AML-193 (cell line): ENCODE measurements around the gene SUGP2.
A peak's percentile ranks its signal among the peaks of the same experiment; 100 is the strongest.
"Not testable (repeated sequence)": the region's sequence is repeated elsewhere in the genome, so short reads cannot be mapped to it uniquely, and the experiment has no call there.

ENCODE experiments used
- DNase-seq, 2 experiments: peaks; one replicate each; lab custom pipeline; 2025; lab: John Stamatoyannopoulos, UW

The SUGP2 gene

DNA sequence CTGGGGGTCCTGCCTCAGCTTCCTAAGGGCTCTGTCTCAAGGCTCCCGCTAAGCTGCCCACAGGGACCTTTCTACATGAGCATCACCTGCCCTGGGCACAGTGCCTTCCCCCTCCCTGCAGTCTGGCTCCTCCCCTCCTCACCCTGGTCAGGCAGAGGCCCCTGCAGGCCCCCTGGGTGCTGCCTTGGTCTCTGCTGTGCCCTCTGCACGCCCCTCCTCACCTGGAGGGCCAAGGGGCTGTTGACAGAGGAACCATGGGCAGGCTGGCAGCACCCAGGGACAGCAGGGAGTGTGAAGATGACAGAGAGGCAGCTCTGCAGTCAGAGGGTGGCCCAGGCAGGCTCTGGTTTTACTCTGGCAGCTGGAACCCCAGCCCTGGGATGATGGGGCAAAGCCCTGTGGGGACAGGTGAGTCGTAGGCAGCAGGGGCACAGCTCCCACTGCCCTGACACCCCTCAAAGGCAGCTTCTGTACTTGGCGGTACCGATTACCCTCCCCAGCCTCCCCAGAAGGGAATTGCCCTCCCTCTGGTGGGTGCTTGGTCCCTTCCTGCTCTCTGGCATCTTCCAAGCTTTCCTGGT lies 43.1 kb downstream of the SUGP2 start:
- no peak for DNase-seq

DNA sequence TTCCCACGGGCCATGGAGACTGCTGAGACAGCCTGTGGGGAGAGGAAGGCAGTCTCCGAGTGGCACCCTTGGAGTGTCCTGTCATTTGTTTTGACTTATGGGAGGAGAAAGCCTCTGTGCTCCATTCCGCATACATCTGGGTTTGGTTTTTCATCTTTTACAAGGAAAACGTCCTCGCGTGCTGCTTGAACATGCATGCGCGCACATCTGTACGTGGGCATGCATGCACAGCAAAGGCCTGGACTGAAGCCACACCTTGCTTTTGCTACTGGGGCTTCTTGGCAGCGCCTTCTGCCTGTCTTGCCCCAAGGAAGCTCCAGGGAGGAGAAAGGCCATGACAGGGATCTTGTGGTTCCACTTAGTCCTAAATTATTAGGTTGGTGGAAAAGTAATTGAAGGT lies 44.0 kb downstream of the SUGP2 start:
- no peak for DNase-seq

DNA sequence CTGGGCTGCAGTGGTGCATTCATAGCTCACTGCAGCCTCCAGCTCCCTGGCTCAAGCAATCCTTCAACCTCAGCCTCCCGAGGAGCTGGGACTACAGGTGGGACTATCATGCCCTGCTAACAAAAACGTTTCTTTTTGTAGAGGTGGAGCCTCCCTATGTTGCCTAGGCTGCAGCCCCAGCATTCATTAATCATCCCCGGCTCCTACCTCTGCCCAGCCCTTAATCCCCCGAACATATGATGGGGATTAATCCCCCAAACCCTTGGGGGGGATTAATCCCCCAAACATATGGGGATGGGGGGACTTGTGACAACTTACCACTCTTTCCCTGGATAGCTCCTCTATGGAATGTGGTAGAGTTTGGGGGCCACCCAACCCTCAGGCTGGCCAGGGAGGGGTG lies 45.9 kb downstream of the SUGP2 start:
- no peak for DNase-seq

DNA sequence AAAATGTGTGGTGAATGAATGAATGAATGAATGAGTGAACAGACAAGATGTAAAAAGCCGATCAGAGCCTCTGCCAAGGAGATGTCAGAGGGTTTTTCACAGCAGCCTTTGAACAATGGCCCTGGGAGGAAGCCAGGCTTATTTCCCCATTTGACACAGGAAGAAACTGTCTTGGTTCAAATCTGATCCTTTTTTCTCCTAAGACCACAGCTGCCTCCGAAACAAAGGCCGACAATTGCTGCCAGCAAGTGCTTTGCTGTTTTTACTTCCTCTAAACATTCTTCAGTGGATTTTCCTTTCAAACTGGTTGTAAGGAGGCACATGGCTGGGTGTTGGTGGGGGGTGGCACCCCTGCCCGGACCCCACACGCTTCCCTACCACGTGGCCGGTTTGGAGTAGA lies 48.1 kb downstream of the SUGP2 start:
- DNase-seq = peak; percentile 75 to 83

DNA sequence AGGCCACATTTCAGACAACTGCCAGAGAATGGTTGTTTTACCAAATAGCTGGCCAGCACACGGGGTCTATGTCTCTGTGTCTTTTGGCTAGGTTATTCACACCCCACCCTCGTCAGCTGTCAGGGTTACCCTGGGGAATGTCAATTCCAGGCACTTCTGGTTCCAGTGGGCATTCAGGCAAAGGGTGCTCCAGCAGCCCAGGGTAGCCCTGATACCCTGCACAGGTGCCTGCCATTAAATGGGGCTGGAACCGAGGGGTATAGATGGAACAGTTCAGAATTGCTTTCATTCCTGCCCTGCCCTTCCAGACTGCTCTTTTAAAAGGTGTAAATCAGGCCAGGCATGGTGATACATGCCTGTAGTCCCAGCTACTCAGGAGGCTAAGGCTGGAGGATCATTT lies 49.1 kb downstream of the SUGP2 start:
- DNase-seq = no peak

DNA sequence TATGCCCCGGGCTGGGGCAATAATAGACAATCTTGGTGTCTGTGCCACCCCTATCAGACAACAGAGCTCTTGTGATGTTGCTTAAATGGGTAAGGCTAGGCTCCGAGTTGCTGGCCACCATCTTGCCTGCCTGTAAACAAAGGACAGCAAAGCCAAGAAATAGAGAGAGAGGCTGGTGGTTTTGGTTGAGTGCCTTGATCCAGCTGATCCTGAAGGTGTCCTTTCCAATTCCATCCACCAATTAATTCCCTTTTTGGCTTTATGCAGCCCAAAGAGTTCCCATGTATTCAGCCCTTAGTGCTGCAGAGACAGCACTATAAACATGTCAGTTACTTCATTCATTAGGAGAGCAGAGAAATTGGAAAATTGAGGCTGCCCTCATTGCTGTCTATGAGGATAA lies 50.6 kb downstream of the SUGP2 start:
- no peak for DNase-seq

DNA sequence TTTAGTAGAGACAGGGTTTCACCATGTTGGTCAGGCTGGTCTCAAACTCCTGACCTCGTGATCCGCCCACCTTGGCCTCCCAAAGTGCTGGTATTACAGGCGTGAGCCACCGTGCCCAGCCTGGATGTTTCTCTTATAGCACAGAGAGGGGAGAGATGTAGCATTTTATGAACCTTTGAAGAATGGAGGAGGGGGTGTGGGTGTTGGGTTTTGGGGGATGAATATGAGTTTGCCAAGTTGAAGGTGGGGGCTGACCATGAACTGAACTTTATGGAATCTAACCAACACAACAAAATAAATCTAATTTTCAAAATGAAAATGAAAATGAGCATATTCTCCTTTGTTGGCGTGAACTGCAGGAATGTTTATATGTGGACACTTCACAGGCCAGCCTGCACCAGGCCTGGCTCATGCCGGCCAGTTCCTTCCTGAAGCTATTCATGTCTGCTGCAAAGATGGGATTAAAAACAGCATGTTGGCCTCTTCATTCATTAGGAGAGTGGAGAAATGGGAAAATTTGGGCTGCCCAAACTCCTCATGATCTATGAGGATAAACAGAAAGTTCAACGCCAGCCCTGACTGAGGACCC lies 52.8 kb downstream of the SUGP2 start:
- DNase-seq = no peak

DNA sequence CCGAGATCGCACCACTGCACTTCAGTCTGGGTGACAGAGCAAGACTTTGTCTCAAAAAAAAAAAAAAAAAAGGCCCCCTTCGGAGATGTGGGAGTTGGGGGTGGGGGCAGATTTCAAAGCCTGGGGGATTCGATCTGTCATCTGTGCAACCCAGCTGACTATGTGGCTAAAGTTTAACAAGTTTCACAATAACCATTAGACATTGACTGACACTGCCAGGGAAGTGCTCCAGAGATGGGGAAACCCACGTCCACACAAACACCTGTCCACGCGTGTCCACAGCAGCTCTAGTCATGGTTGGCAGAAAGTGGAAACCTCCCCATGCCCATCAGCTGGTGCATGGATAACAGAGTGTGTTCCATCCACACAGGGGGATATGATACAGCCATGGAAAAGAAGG lies 54.7 kb downstream of the SUGP2 start:
- DNase-seq = no peak

DNA sequence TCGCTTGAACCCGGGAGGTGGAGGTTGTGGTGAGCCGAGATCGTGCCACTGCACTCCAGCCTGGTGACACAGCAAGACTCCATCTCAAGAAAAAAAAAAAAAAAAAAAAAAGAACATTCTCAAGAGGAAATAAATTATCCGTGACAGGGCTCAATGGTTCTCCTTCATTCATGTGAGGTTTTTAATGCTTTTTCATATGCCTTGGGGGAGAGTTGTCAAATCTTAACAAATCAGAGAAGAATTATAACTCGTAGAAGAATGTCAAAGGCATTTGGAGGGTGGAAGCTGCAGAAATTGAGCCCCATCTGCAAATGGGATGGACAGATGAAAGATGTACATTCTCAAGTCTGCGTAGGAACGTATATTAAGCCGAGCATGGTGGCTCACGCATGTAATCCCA lies 57.4 kb downstream of the SUGP2 start:
- no peak for DNase-seq

DNA sequence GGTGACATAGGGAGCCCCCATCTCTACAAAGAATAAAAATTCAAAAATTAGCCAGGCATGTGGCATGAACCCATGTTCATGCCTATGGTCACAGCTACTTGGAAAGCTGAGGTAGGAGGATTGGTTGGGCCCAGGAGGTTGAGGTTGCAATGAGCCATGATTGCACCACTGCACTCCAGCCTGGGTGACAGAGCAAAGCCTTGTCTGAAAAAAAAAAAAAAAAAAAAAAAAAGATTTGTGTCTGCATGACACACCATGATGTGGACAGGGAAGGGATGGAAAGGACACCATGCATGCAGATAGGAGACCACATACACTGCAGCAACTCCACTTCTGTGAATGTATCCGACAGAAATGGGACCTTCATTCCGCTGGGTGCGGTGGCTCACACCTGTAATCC lies 58.3 kb downstream of the SUGP2 start:
- DNase-seq = peak; percentile 28 to 47

DNA sequence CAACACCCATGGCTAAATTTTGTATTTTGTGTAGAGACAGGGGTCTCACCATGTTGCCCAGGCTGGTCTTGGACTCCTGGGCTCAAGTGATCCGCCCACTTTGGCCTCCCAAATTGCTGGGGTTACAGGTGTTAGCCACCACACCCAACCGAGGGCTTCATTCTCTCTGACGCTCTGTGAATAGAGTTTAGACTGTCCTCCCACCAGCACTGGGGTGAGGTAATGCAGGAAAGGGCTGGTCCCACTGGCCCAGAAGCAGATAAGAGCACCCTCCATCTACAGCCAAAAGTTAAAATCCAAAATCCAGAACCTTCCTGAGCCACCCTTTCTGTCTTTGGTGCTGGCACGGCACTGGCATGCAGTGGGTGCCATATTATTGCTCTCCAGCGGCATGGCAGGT lies 60.5 kb downstream of the SUGP2 start:
- no peak for DNase-seq

DNA sequence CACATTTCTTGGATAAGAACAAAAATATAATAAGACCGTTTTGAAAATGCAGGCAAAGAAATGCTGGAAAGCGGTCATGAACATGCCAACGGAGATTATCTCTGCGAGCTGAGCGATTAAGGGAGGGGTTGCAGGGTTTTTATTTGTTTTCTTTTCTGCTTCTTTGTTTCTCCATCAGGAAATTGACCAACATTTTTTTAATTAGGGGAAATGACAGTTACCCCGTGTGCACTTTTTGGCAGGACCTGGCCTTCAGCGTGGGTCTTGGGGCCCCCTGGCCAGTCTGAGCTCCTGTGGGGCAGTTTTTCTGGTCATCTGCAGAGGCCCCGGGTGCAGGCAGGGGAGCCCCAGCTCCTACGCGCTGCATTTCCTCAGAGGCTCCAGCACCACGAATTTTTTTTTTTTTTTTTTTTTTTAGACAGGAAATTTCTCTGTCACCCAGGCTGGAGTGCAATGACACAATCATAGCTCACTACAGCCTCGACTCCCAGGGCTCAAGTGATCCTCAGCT lies 61.0 kb downstream of the SUGP2 start:
- peak; percentile 95 for DNase-seq

DNA sequence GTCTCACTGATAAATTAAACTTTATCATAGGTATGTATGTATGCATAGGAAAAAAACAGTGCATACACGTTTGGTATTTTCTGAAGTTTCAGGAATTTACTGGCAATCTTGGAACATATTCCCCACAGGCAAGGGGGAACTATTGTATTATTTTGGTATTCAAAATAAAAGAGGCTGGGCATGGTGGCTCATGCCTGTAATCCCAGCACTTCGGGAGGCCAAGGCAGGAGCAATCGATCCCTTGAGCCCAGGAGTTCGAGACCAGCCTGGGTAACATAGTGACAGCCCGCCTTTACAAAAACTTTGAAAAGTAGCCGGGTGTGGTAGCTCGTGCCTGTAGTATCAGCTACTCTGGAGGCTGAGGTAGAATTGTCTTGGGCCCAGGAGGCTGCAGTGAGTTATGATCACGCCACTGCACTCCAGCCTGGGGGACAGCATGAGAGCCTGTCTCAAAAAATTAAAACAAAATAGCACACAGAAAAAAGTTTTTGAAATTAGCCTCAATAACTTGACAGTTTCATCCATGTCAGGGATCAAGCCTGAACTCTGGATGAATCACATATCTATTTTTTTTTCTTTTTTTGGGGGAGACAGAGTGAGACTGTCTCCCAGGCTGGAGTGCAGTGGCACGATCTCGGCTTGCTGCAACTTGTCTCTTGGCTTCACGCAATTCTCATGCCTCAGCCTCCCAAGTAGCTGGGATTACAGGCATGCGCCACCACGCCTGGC lies 63.2 kb downstream of the SUGP2 start:
- DNase-seq = no peak

DNA sequence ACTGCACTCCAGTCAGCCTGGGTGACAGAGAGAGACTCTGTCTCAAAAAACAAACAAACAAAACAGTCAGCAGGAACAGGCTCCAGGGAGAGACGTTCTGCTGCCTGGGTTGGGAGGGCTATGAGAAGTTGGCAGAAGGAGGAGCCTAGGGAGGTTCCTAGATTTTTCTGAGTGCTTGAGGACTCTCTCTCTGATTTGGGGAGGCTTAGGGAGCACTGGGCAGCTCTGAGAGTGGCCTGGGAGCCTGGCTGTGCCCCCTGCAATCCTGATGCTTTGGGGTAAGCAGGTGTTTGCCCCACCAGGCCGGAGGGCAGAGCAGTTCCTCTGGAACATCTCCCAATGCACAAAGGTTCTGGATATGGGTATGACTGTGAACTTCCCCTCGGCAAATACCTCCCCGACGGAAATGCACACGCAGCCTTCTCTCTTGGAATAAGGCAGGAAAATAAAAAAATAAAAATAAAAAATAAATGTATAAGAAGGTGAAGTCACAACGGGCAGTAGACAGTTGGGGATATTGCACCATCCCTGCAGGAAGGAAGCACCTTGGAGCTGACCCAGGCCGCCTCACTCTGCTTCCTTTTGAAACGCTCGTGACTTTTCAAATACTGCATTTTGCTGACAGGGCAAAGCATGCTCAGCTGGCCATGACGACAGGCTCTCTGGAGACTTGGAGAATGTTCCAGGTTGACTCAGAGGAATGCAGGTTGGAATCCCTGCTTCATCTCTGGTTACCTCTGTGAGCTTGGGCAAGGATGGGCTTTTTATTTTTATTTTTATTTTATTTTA lies 65.8 kb downstream of the SUGP2 start:
- DNase-seq = peak; percentile 90 to 93

DNA sequence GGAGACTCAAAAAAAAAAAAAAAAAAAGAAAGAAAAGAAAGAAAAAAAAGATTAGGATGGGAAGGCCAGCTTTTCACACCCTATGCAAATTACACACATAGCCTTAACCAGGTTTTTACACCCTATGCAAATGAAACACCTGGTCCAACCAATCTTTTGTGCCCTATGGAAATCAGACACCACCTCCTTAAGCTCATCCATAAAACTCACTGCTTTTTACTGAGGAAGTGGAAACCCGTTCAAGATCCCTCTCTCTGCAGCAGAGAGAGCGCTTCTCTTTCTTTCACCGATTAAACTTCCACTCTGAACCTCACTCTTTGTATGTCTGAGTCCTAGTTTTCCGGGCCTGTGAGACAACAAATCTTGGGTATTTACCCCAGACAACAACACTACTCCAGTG lies 67.0 kb downstream of the SUGP2 start:
- peak in 1 of 2 experiments; percentile 10 for DNase-seq

DNA sequence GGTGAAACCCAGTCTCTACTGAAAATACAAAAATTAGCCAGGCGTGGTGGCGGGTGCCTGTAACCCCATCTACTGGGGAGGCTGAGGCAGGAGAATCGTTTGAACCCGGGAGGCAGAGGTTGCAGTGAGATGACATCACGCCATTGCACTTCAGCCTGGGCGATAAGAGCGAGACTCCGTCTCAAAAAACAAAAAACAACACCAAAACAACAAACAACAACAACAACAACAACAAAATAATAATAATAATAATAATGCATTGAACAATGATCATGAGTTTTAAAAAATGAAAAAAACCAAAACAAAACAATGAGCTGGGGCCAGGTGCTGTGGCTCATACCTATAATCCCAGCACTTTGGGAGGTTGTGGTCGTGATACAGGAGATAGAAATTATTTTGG lies 69.2 kb downstream of the SUGP2 start:
- no peak for DNase-seq

DNA sequence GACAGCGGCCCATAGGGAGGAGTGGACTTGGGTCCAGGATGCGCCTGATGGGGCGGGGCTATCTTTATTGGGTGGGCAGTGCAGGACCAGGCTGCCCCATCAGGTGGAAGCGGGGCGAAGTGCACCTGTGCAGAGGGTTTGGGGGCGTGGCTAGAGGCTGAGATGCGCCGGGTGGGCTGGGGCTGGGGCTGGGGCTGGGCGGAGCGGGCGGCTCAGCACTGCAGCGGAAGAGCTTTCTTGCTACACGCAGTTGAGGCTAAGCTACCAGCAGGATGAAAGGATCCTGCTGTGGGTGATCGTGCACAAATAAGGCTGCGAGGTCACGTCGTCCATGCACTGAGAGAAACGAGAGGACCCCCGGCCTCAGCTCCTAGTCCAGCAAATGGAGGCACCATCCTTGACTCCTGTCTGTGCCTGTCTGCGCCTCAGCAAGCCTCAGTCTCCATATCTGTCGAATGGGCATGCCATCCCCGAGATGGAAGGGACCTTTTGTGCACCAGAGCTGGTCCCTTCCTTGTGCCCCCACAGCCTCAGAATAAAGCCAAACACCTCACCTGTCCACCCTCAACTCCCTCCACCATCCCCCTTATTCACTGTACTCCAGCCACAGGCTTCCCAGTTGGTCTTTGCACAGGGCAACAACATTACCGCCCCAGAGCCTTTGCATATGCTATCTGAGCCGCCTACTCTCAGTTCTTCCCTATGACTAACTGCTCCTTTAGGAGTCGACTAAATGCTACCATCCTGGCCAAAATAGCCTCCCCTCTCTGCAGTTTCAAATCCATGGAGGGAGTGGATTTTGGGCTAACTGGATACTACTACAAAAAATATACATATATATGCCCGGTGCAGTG lies 71.3 kb downstream of the SUGP2 start:
- no peak for DNase-seq

DNA sequence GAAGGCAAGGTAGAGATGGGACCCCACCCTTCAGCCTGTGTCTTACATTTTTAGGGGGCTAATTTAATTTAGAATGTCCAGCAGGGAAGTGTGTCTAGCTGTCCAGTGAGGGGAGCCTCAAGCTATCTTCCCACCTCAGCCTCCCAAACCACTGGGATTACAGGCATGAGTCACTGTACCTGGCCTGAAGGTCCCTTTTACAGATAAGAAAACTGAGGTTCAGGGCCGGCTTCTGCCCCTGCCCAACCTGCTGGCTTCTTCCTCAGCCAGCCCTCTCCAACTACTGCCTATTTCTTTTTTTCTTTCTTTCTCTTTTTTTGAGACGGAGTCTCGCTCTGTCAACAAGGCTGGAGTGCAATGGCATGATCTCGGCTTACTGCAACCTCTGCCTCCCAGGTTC lies 72.9 kb downstream of the SUGP2 start:
- no peak for DNase-seq

DNA sequence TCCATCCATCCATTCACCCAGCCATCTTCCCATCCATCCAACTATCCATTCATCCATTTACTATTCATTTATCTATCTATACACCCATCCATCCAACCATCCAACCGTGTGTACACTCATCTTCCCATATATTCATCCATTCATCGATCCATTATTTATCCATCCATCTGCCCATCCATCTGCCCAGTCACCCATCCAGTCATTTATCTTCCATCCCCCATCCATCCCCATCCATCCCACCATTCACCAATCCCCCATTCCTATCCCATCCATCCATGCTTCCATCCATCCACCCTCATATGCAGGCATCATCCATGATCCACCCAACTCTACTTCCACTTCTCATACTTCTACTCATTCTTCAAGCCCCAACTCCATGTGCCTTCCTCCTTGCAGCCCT lies 78.3 kb downstream of the SUGP2 start:
- DNase-seq = no peak

DNA sequence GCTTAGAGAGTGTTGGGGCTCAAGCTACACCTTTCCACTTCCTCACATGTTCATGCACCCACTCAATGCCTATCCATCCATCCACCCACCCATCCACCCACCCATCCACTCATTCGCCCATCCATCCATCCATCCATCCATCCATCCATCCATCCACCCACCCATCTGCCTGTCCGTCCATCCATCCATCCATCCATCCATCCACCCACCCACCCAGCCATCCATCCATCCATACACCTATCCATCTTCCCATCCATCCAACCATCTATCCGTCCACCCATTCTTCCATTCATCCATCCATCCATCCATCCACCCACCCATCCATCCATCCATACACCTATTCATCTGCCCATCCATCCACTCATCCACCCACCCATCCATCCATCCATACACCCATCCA lies 79.2 kb downstream of the SUGP2 start:
- no peak for DNase-seq

DNA sequence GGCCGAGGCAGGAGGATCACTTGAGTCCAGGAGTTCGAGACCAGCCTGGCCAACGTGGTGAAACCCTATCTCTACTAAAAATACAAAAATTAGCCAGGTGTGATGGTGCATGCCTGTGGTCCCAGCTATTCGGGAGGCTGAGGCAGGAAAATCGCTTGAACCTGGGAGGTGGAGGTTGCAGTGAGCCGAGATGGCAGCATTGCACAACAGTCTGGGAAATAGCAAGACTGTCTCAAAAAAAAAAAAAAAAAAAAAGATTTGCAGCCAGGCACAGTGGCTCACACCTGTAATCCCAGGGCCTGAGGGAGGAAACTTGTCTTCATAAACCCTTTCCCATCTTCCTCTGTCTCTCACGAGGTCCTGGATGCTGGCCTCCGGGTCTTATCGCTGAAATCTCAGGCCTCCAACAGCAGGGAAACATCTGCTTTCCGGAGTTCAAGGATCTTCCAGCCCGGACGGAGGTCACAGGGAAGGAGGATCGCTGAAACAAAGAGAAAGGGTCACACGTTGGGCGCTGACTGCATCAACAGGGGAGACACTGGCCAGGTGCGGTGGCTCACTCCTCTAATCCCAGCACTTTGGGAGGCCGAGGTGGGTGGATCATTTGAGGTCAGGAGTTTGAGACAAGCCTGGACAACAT lies 80.8 kb downstream of the SUGP2 start:
- not testable (repeated sequence) for DNase-seq
